Stimulated activated CD8-positive, alpha-beta memory T cell treated with anti-CD3 and anti-CD28 coated beads, Interleukin-7, amount 100 ng/mL, for 48 hours (primary cell): ENCODE results near the gene AHDC1.

ENCODE experiments used
- DNase-seq, 2 donors: peaks; one replicate each; pipeline ENCODE4 v3.0.0-alpha.2; 2020; ENCODE audit warnings: low read depth in 1 of 2; ENCODE audit errors: extremely low read depth in 1 of 2

AHDC1 gene

DNA sequence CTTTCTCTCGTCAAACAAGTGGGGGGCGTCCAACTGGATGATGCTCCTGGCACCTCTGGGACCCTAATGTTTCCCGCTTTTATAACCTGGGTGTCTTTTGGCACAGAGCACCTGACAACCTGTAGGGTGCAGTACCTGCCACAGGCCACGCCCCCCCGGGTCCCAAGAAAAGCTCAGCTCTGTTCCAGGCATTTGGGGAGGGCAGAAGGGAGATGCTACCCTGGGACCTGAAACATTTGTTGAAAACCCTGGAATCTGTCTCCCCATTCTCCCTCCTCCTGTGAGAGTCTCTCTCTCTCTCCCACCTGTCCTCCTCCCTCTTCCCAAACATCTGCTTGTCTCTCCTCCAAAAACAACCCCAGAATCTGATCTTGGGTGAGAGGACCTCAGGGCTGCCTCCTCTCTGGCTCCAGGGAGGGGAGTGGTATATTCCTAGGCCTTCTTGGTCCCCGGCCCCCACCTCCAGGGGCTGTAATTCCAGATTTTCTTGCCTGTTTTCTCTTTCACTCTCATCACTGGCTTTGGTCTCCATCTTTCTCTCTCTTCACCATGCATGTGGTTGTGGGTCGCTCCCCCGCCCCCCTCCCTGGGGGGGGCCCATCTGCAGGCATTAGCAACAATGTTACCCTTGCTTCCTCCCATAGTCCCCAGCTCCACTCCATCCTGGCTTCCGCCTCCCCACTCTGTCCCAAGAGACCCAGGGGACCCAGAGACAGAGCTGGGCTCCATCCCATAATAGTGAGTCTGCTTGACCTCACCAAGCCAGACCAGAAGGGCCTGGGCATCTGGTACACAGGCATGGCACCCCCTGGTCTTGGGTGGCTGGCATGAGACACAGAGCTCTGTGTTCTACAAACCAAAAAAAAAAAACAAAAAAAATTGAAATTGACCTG lies 4.1 kb downstream of the AHDC1 start:
- DNase-seq: no peak

DNA sequence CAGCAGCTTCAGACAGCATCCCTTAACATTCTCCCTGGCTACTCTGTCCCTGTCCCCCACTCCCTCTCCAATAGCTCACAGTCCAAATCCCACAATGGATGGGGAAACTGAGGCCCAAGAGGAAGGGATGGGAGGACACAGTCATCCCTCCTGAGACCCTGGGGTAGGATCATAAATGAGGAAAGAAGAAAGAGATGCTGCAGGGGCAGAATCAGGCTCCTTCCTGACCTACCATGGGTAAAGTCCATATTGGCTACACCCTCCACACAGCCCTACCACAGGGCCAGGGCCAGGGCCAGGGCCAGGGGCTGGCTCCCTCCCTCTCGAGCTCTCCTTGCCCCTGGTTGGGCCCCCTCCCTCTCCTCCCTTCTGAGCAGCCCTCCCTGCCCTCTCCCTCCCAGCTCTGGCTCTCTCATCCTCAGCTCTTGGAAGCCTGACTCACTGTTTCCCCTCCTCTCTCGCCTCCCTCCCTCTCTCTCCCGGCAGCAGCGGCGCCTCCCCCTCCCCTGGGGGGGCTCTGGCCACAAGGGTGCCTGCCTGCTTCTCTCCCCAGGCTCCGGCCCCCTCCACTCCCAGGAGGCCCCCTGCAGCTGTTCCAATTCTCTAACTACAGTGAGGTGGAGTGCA lies 4.9 kb downstream of the AHDC1 start:
- DNase-seq: peak in 1 of 2 donors; percentile 45

DNA sequence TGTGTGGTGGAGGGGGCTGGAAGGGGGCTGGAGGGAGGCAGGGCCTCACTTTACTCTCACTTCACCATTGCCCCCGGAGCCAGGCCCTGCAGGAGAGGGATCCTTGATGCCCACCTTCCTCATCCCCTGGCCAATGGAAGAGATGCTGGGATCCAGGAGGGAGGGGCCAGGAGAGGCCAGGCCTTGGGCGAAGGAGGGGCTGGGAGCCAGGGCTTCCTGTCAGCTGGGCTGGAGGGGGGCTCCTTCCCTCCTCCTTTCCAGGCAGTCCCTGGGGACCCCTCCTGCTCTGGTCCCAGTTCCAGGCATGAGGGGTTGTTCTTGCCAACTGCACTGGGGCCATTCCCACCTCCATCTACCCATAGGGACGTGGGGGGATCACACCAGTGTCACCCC lies 5.7 kb downstream of the AHDC1 start:
- DNase-seq: no peak

DNA sequence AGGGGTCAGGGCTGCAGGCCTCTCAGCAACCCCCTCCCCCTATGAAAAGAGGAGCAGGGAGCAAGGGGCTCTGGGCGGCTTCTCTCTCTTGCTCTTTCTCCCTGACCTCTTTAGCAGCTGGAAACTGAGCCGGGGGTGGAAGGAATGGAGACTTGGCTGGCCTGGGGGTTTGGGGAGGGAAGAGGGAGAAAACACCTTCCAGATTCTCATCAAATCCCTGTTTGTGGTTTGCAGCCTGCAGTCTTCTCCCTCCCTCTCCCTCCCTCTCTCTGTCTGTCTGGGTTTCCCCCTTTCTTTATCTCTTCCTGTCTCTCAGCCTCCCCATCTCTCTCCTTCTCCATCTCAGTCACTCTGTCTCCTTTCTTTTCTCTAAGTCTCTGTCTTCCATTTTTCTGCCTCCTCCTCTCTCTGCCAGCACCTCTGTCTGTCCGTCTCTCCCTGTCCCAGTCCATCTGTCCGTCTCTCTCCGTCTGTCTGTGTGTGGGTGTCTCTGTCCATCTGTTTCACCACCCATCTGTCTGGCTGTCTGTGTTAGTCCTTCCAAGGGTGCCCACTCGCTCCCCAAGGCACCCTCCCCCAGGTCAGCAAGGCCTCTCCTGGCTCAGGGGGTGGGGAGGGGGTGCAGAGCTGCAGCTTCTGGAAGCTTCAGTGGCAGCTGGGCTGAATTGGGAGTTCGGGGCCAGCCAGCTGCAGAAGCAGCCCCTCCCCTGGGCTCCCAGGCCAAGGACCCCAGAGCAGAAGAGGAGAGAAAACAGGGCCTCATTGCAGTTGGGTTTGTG lies 6.2 kb downstream of the AHDC1 start:
- no peak for DNase-seq

DNA sequence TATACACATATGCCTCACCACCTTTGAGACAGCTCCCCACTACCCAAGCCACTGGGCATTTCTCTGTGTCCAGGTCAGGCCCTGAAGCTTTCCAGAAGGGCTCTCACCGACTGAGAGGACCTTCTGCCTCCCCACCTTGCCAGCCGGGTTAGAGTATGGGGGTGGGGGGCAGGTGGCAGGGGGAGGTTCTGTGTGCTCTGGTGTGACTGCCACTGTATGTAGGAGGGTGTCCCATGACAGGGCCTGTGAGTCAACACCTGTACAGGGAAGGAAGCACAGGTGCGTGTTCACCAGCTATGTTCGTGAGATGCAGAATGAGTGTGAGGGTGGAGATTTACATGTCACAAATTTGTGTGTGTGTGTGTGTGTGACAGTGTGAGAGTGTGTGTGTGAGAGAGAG lies 7.0 kb downstream of the AHDC1 start:
- DNase-seq: no peak

DNA sequence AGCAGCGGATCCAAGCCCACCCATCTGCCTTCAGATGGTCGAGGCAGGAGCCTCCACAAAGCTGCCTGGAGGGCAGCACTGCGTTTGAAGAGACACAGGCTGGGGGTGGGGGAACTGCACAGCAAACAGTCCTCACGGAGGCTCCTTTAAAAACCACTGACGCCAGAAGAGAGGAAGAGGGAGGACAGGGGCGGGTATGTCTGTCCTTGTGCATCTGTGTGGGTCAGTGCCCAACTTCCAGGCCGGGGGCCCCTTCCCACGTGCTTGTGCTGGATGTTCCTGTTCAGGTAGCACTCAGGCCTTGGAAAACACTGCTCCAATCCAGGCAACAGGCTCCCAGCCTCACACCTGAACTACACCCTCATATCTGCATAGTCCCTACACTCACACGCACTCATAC lies 7.7 kb downstream of the AHDC1 start:
- DNase-seq: no peak

DNA sequence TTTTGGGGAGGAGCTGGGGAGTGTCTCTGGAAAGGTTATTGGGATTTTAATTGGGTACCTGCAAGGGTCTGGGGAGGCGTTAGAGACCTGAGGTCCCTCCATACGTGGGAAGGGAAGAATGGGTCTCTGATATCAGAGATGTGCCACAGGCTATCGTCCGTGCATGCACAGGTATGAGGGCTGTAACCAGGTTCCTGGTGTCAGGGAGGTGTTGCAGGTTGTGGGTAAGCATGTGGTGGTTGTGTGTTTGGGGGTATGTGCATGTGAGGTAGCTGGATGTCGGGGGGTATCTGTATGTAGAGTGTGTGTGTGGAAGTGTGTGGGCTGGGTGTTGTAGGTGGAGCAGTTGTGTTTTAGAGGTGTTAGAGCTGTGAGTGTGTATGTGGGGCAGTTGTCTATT lies 8.3 kb downstream of the AHDC1 start:
- DNase-seq: no peak

DNA sequence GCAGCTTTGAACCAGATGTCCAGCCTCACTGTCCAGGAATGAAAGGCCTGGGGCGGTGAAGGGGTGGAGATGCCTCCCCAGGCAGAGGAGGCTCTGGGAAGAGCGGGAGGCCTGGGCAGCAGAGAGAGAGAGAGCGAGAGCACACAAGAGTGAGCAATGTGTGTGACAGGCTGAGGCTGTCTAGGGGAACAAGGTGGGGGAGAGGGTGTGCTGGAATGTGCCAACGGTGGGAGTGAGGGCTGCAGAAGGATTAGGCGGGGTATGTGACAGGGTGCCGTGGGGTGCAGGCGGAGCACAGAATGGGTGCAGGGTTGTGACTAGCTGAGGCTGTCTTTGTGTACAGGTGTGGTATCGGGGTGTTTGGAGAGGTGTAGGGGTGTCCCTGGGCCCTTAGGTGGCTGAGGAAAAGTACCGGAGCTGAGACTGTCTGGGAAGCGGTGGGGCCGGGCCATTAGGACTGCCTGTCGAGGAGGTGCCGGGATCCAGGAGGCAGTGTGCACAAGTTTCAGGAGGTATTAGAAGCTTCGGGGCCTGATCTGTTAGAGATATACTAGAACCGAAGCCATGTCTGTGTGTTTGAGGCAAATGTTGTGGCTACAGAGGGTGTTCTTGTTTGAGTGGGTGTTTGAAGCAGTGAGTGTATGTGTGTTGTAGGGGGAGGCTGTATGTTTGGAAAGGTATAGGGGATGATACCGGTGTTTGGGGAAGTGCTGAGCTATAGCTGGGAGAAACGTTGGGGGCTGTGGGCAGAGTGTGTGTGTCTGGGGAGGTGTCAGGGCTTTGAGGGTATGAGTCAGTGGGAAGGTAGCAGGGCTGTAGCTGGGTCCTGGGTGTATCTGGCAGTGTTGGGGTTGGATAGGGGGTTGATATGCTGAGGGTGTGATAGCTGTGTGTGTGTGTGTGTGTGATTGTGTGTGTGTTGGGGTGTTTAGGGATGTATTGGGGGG lies 9.1 kb downstream of the AHDC1 start:
- no peak for DNase-seq

DNA sequence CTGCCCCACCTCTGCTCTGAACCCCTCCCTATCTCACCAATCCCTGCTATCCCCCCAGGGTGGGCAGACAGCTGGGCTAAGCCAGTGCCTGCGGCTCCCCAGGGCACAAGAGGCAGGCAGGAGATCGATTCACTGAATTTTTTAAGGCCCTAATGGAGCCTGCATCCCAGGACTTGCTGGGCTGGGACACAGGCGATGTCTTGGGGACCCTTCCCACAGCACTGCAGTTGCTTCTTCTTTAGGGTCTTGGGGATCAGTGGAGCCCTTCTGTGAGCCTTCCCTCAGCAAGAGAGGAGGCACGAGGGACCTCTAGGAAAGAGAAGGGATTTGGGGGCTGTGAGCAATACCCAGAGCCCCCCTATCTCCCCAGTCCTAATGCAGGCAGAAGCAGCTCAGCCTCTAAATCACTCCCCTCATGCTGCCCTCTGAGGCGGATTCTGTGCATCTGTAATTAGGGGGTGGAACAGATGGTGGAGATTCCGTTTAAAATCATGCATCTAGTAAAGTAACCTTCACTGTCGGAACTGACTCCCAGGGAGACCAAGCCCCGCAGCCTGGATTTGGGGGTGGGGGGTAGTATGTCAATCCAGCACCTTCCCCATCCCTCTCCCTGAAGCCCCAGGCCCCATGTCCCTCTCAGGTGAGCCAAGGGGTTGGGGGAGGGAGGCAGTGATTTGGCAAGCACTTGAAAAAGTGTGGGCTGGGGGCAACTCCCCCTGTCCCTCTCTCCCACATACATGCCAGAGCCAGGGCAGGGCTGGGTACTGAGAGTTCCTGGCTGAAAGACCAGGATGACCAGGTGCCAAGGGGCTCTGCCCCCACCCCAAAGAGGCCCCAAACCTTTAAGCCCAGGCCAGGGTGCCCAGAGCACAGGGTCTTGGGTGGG lies 10.0 kb downstream of the AHDC1 start:
- DNase-seq: no peak

DNA sequence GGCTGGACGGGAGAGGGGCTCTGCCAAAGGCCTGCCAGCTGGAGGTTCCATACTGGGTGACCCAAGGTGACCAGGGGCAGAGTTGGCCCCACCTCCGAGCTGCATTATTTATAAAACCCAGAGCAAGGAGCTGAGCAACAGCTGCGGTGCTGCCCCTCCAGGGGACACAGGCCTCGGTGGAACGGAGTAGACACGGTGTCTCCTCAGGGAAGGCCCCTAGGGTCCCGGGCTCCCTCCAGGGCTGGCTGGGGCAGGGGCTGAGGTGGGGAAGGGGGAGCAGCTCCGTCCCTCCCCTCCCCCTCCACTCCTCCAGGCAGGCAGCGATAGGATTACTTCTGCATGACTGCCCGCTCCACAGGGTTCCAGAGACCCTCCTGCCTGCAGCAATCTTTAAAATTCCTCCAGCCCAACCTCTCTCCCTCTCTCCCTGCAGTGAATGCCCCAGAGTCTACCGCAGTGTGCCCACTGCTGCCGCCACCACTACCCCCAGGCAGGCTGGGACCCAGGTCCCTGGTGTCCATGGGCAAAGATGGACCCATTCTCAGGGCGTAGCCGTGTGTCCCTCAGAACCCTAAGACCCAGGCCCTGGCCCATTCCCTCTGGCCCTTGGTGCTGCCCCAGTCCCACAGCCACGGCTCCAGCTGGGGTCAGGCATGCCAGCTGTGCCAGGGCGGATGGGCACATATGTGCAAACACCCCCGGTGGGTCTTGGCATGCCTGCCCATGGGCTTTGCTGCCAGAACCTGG lies 10.8 kb downstream of the AHDC1 start:
- no peak for DNase-seq

DNA sequence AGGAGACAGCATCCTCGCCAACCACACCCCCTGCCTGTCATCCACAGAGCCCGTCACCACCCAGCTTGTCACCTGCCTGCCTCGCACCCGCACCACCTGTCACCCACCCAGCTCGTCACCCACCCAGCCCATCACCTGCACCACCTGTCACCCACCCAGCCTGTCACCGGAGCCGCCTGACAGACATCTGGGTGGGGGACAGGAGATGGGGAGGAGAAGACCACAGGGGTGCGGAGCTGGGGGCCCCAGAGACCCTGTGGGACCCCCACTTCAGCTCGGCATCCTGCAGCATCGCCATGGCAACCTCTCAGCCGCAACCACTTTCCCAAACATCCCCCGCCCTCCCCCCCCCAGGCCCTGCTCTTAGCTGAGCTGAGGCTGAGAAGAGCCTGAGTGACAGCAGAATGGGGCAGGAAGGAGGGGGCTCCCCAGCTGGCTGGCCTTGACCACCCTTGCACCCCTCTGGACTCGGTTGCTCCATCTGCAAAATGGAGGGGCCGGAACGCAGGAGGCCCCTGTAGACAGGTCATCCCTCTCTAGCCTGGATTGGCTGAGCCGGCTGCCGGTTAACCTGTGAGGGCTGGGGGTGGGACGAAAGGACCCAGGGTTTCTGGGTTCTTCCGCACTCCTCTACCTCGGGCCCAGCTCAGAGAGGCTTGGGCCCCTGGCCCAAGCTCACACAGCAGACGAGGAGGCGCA lies 11.6 kb downstream of the AHDC1 start:
- no peak for DNase-seq

DNA sequence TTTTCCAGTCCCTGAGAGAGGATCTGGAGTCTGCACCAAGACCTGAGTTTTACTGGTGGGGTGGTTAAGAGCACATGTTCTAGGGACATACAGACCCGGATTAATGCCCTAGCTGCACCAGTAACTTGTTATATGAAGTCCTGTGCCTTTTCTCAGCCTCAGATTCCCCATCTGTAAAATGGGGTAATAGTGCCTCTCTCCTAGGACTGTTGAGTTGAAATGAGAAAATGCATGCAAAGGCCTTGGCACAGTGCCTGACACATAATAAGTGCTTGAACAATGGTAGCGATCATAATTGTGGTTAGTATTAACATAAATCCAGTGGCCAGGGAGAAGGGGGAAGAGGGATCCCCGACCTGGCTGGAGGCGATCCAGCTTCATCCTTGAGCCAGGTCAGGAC lies 12.3 kb downstream of the AHDC1 start:
- DNase-seq: no peak

DNA sequence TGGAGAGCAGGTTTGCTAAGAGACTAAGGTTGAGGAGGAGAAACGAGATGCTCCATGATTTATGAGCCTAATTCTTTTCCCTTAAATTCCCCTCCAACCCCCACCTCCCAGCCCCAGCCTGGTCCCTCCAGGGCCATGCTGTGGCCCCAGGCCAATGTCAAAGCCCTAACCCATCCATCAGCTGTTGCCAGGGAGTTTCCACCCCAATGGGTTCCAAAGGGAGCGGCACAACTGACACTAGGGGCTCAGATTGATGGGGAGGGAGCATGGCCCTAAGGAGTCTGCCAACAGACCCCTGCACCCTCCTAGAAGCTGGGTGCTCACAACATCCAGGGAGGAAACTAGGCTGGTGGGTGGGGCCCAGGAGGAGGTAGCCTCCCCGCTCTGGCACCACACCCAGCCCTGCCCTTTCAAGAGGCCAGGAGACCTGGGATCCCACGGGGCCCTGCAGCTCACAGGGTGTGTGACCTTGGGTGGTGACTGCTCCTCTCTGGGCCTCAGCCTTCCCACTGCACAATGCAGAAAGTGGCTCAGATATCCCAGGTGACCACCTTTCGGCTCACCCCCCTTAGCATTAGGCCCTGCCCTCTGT lies 12.9 kb downstream of the AHDC1 start:
- DNase-seq: no peak

DNA sequence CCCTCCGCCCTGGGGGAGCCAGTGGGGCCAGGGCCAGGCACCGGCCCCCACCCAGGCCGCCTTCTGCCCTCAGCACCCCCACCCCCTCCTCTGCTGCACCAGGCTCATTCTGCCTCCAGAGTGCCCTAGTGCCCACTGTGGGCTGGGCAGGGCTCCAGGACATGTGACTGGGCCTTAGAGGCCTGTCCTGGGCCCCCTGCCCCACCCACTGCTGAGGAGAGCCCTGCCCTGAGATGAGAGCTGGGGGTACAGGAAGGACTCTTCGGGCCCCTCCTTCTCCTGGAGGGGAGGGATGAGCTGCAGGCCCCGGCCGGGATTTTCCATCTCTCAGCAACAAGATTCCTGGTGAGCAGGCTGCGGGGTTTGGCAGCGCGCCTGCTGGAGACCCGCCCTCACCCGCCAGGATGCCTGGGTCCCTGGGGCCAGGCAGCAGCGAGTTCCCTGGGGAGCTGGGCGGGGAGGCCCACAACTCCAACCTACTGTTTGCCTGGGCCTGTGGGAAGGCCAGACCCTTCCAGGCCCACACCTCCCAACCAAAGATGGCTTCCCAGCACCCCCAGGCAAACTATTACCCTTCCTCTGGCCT lies 14.0 kb downstream of the AHDC1 start:
- DNase-seq: no peak

DNA sequence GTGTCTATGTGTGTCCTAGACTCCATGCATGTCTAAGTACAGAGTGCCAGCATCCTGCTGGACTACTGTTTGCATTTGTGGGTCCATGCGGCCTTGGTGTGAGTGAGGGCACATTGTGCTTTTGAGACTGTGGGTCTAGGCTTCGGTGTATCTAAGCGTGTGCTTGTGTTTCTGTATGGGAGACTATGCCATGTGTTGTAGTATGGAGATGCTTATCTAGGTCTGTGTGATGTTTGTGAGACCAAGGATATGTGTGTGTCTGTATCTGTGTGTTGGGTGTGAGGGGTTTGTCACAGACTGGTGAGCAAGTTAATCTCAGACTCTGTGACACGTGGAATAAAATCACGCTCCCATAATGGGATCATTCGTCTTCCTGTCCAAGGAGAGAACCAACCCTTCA lies 14.5 kb downstream of the AHDC1 start:
- DNase-seq: no peak

DNA sequence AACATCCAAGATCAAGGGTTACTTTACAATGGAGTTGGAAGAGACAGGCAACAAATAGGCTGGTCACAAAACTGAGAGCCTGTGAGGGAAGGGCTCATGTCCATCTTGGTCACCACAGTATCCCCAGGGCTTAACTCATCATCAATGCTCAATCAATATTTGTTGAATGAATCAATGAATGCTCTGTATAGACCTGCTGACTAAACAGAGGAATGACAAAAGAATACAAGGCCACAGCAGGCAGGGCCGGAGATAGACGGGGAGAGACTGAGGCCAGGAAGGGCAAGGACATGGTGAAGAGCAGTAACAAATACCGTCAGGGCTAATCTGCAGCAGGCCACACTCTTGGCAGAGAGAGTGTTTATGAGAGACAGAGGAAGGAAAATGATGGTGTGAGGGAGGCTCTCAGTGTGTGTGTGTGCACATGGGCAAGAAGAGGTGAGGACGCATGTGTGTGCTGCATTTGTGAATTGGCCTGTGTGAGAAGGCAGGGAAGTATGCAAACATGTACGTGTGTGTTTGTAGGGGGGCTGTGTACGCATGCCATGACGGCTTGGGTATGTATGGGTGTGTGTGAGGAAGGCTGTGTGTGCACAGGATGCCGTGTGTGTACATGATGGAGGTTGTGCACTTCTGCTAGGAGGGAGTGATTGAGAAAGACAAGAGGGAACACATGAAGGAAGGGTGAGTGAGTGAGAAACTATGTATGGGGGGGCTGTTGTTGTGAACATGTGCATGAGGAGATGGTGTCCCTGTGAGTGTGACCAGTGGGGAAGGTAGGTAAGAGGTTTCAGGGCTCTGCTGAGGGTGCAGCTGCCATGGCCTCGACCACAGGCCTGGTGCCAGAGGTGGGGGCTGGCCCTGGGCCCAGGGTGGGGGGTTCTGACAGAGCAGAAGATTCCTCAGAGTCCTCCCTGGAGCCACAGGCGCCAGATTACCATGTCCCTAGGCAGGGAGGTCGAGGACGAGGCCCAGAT lies 15.4 kb downstream of the AHDC1 start:
- DNase-seq: no peak
